ENCODE measurements around the gene PDXP. TPM values are rescaled to one million over a fixed set of nuclear protein-coding genes. Genes with fewer than 3 reads are reported as not detected.

PDXP gene
- total and polyA plus RNA-seq, 9 of the 15 experiments (the other 6 are each of a cell fraction or from before 2014, with no cell fraction given), result 7.9 to 54.2 (median 38.8) TPM

- TF ChIP-seq, protein P1, sequence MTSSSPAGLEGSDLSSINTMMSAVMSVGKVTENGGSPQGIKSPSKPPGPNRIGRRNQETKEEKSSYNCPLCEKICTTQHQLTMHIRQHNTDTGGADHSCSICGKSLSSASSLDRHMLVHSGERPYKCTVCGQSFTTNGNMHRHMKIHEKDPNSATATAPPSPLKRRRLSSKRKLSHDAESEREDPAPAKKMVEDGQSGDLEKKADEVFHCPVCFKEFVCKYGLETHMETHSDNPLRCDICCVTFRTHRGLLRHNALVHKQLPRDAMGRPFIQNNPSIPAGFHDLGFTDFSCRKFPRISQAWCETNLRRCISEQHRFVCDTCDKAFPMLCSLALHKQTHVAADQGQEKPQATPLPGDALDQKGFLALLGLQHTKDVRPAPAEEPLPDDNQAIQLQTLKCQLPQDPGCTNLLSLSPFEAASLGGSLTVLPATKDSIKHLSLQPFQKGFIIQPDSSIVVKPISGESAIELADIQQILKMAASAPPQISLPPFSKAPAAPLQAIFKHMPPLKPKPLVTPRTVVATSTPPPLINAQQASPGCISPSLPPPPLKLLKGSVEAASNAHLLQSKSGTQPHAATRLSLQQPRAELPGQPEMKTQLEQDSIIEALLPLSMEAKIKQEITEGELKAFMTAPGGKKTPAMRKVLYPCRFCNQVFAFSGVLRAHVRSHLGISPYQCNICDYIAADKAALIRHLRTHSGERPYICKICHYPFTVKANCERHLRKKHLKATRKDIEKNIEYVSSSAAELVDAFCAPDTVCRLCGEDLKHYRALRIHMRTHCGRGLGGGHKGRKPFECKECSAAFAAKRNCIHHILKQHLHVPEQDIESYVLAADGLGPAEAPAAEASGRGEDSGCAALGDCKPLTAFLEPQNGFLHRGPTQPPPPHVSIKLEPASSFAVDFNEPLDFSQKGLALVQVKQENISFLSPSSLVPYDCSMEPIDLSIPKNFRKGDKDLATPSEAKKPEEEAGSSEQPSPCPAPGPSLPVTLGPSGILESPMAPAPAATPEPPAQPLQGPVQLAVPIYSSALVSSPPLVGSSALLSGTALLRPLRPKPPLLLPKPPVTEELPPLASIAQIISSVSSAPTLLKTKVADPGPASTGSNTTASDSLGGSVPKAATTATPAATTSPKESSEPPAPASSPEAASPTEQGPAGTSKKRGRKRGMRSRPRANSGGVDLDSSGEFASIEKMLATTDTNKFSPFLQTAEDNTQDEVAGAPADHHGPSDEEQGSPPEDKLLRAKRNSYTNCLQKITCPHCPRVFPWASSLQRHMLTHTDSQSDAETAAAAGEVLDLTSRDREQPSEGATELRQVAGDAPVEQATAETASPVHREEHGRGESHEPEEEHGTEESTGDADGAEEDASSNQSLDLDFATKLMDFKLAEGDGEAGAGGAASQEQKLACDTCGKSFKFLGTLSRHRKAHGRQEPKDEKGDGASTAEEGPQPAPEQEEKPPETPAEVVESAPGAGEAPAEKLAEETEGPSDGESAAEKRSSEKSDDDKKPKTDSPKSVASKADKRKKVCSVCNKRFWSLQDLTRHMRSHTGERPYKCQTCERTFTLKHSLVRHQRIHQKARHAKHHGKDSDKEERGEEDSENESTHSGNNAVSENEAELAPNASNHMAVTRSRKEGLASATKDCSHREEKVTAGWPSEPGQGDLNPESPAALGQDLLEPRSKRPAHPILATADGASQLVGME (CRISPR knock-in tag; IDR thresholded peaks at IDR 0.05), result no peak
- TF ChIP-seq AFF4 (CRISPR knock-in tag; IDR thresholded peaks at IDR 0.05) (peak; percentile 60; the same call in 1 of the 2 replicates), FOXK2 (conservative IDR thresholded peaks at IDR 0.05 in 1 of 2, IDR thresholded peaks at IDR 0.05 in 1 of 2; ENCODE audit: low read depth in 2 of 2) (no peak), ZFP30 (CRISPR knock-in tag; IDR thresholded peaks at IDR 0.05; ENCODE audit: borderline replicate concordance) (no peak), ZNF785 (CRISPR knock-in tag; IDR thresholded peaks at IDR 0.05) (no peak), NELFE (IDR thresholded peaks at IDR 0.05; ENCODE audit: insufficient read depth, insufficient read length) (no peak)
- TF ChIP-seq, protein P2, sequence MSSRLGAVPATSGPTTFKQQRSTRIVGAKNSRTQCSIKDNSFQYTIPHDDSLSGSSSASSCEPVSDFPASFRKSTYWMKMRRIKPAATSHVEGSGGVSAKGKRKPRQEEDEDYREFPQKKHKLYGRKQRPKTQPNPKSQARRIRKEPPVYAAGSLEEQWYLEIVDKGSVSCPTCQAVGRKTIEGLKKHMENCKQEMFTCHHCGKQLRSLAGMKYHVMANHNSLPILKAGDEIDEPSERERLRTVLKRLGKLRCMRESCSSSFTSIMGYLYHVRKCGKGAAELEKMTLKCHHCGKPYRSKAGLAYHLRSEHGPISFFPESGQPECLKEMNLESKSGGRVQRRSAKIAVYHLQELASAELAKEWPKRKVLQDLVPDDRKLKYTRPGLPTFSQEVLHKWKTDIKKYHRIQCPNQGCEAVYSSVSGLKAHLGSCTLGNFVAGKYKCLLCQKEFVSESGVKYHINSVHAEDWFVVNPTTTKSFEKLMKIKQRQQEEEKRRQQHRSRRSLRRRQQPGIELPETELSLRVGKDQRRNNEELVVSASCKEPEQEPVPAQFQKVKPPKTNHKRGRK (tag; IDR thresholded peaks at IDR 0.05), result no peak
Observed at GRCh38 chr22:37657590-37658132, 862 bp upstream of the PDXP start (continued).
